GM18861 (cell line): ENCODE measurements around the gene MYBPHL.

Experiments used
- ATAC-seq: cut with Tn5 transposase; IDR thresholded peaks from one replicate; pipeline ENCODE4 v1.9.1; 2021; ENCODE audit not compliant: unreplicated experiment

Gene MYBPHL

GRCh38 chr1:109266965-109267364, 39.8 kb downstream of the MYBPHL start:
- ATAC-seq = no peak

- no peak for ATAC-seq
Measured at GRCh38 chr1:109265741-109266330, 41.0 kb downstream of the MYBPHL start.

- ATAC-seq = no peak
Measured at GRCh38 chr1:109265016-109265415, 41.8 kb downstream of the MYBPHL start.

- no peak for ATAC-seq
Measured at GRCh38 chr1:109264379-109264755, 42.4 kb downstream of the MYBPHL start.

GRCh38 chr1:109263597-109264378, 43.0 kb downstream of the MYBPHL start:
- peak; percentile 79 for ATAC-seq

- ATAC-seq = no peak
Measured at GRCh38 chr1:109263234-109263596, 43.6 kb downstream of the MYBPHL start.

- ATAC-seq = no peak
Measured at GRCh38 chr1:109262231-109263055, 44.4 kb downstream of the MYBPHL start.

GRCh38 chr1:109261578-109261977, 45.2 kb downstream of the MYBPHL start:
- ATAC-seq = no peak

- no peak for ATAC-seq
Measured at GRCh38 chr1:109261006-109261405, 45.8 kb downstream of the MYBPHL start.

- no peak for ATAC-seq
Measured at GRCh38 chr1:109259674-109260557, 46.9 kb downstream of the MYBPHL start.

GRCh38 chr1:109258481-109259466, 48.0 kb downstream of the MYBPHL start:
- no peak for ATAC-seq

GRCh38 chr1:109257682-109258421, 49.0 kb downstream of the MYBPHL start:
- ATAC-seq = no peak

- ATAC-seq = no peak
Measured at GRCh38 chr1:109256971-109257681, 49.7 kb downstream of the MYBPHL start.

GRCh38 chr1:109256085-109256484, 50.7 kb downstream of the MYBPHL start:
- no peak for ATAC-seq

- no peak for ATAC-seq
Measured at GRCh38 chr1:109255678-109256077, 51.1 kb downstream of the MYBPHL start.

GRCh38 chr1:109255097-109255651, 51.6 kb downstream of the MYBPHL start:
- no peak for ATAC-seq

GRCh38 chr1:109254621-109255096, 52.2 kb downstream of the MYBPHL start:
- ATAC-seq = no peak
